HEK293 (cell line): Measurements from ENCODE around the gene VSIG8.

Source experiments
- CTCF ChIP-seq: fragments of 450-650 bp; formaldehyde crosslinking; IDR thresholded peaks from 2 replicates; pipeline ENCODE4 v1.5.1; 2016; ENCODE audit warnings: missing biosample characterization, missing genetic modification characterization
- SP2 ChIP-seq: fragments of 450-650 bp; formaldehyde crosslinking; IDR thresholded peaks from 2 replicates; pipeline ENCODE4 v1.5.1; 2016; ENCODE audit warnings: missing biosample characterization, missing genetic modification characterization
- SP3 ChIP-seq: fragments of 450-650 bp; formaldehyde crosslinking; IDR thresholded peaks from 2 replicates; pipeline ENCODE4 v1.5.1; 2016; ENCODE audit warnings: missing biosample characterization, missing genetic modification characterization
- TRIM28 ChIP-seq: IDR thresholded peaks from 2 replicates; pipeline ENCODE4 v1.6.1; 2011; ENCODE audit warnings: low read length, control low read depth, borderline replicate concordance
- ZNF18 ChIP-seq: fragments of 450-650 bp; formaldehyde crosslinking; IDR thresholded peaks from 2 replicates; pipeline ENCODE4 v1.5.1; 2016; ENCODE audit warnings: missing biosample characterization, missing genetic modification characterization
- ZNF423 ChIP-seq: fragments of 450-650 bp; formaldehyde crosslinking; IDR thresholded peaks from 2 replicates; pipeline ENCODE4 v1.5.1; 2016; ENCODE audit warnings: missing biosample characterization, missing genetic modification characterization
- ZNF549 ChIP-seq: fragments of 450-650 bp; IDR thresholded peaks from 2 replicates; pipeline ENCODE4 v1.5.1; 2018; ENCODE audit warnings: missing biosample characterization, missing genetic modification characterization, mild to moderate bottlenecking, inconsistent platforms, moderate library complexity
- ZNF558 ChIP-seq: fragments of 450-650 bp; formaldehyde crosslinking; IDR thresholded peaks from 2 replicates; pipeline ENCODE4 v1.5.1; 2016; ENCODE audit warnings: missing biosample characterization, missing genetic modification characterization
- ZNF626 ChIP-seq: fragments of 450-650 bp; sonication (Bioruptor Pico); formaldehyde crosslinking; IDR thresholded peaks from 2 replicates; pipeline ENCODE4 v1.5.1; 2018; ENCODE audit warnings: missing biosample characterization, missing genetic modification characterization, inconsistent platforms
- ZSCAN30 ChIP-seq: fragments of 450-650 bp; IDR thresholded peaks from 2 replicates; pipeline ENCODE4 v1.5.1; 2018; ENCODE audit warnings: missing biosample characterization, mild to moderate bottlenecking, missing genetic modification characterization, moderate library complexity
- TF ChIP-seq, protein P1 (sequence below): fragments of 450-650 bp; formaldehyde crosslinking; IDR thresholded peaks from 2 replicates; pipeline ENCODE4 v1.5.1; 2016; ENCODE audit warnings: missing biosample characterization, missing genetic modification characterization
- TF ChIP-seq, protein P2 (sequence below): fragments of 450-650 bp; formaldehyde crosslinking; IDR thresholded peaks from 2 replicates; pipeline ENCODE4 v1.5.1; 2017; ENCODE audit warnings: missing biosample characterization, missing genetic modification characterization
- TF ChIP-seq, protein P3 (sequence below): fragments of 450-650 bp; formaldehyde crosslinking; IDR thresholded peaks from 2 replicates; pipeline ENCODE4 v1.5.1; 2016; ENCODE audit warnings: missing biosample characterization, missing genetic modification characterization
- TF ChIP-seq, protein P4 (sequence below): fragments of 450-650 bp; formaldehyde crosslinking; conservative IDR thresholded peaks from 2 replicates; pipeline ENCODE4 v1.5.1; 2016; ENCODE audit warnings: low read depth, missing biosample characterization, missing genetic modification characterization

DNA sequence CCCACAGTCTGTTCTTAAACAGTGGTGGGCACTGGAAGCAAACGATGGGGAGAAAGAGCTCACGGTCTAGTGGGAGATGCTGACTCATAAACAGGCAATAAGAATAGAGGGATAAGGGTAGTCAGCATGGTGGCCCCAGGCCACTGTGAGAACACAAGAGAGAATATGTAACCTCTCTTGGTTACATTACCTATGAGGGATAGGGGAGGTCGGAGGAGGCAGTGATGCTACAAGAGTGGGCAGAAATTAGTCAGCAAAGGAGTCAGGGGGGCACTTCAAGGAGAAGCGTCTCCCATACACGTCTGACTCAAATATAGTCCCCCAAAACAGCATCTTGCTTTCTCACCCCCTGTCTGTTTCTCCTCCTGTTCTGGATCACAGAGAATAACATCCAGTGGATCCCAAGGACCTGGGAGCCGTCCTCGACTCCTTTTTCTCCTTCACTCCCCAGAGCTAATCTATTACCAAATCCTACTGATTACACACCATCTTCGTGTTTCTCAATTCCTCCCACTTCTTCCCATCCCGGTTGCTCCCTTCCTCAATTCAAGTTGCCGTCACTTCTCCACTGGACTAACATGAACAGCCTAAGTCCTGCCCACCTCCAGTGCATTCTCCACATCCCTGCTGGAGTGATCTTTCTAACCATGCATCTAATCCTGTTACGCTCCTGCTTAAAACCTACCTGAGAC is 33.7 kb downstream of the VSIG8 start:
- TF ChIP-seq, protein P1, sequence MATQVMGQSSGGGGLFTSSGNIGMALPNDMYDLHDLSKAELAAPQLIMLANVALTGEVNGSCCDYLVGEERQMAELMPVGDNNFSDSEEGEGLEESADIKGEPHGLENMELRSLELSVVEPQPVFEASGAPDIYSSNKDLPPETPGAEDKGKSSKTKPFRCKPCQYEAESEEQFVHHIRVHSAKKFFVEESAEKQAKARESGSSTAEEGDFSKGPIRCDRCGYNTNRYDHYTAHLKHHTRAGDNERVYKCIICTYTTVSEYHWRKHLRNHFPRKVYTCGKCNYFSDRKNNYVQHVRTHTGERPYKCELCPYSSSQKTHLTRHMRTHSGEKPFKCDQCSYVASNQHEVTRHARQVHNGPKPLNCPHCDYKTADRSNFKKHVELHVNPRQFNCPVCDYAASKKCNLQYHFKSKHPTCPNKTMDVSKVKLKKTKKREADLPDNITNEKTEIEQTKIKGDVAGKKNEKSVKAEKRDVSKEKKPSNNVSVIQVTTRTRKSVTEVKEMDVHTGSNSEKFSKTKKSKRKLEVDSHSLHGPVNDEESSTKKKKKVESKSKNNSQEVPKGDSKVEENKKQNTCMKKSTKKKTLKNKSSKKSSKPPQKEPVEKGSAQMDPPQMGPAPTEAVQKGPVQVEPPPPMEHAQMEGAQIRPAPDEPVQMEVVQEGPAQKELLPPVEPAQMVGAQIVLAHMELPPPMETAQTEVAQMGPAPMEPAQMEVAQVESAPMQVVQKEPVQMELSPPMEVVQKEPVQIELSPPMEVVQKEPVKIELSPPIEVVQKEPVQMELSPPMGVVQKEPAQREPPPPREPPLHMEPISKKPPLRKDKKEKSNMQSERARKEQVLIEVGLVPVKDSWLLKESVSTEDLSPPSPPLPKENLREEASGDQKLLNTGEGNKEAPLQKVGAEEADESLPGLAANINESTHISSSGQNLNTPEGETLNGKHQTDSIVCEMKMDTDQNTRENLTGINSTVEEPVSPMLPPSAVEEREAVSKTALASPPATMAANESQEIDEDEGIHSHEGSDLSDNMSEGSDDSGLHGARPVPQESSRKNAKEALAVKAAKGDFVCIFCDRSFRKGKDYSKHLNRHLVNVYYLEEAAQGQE (tag by site-specific recombination): no peak
- TF ChIP-seq CTCF (tag by site-specific recombination) (no peak), ZNF558 (tag by site-specific recombination) (no peak), ZNF549 (no peak), SP2 (tag by site-specific recombination) (no peak), ZNF626 (tag by site-specific recombination) (no peak), ZNF18 (no peak), ZNF423 (no peak), SP3 (tag by site-specific recombination) (no peak), ZSCAN30 (tag by site-specific recombination) (no peak), TRIM28 (no peak)
- TF ChIP-seq, protein P2, sequence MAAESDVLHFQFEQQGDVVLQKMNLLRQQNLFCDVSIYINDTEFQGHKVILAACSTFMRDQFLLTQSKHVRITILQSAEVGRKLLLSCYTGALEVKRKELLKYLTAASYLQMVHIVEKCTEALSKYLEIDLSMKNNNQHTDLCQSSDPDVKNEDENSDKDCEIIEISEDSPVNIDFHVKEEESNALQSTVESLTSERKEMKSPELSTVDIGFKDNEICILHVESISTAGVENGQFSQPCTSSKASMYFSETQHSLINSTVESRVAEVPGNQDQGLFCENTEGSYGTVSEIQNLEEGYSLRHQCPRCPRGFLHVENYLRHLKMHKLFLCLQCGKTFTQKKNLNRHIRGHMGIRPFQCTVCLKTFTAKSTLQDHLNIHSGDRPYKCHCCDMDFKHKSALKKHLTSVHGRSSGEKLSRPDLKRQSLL (tag by site-specific recombination): no peak
- TF ChIP-seq, protein P3, sequence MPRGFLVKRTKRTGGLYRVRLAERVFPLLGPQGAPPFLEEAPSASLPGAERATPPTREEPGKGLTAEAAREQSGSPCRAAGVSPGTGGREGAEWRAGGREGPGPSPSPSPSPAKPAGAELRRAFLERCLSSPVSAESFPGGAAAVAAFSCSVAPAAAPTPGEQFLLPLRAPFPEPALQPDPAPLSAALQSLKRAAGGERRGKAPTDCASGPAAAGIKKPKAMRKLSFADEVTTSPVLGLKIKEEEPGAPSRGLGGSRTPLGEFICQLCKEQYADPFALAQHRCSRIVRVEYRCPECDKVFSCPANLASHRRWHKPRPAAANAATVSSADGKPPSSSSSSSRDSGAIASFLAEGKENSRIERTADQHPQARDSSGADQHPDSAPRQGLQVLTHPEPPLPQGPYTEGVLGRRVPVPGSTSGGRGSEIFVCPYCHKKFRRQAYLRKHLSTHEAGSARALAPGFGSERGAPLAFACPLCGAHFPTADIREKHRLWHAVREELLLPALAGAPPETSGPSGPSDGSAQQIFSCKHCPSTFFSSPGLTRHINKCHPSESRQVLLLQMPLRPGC: no peak
- TF ChIP-seq, protein P4, sequence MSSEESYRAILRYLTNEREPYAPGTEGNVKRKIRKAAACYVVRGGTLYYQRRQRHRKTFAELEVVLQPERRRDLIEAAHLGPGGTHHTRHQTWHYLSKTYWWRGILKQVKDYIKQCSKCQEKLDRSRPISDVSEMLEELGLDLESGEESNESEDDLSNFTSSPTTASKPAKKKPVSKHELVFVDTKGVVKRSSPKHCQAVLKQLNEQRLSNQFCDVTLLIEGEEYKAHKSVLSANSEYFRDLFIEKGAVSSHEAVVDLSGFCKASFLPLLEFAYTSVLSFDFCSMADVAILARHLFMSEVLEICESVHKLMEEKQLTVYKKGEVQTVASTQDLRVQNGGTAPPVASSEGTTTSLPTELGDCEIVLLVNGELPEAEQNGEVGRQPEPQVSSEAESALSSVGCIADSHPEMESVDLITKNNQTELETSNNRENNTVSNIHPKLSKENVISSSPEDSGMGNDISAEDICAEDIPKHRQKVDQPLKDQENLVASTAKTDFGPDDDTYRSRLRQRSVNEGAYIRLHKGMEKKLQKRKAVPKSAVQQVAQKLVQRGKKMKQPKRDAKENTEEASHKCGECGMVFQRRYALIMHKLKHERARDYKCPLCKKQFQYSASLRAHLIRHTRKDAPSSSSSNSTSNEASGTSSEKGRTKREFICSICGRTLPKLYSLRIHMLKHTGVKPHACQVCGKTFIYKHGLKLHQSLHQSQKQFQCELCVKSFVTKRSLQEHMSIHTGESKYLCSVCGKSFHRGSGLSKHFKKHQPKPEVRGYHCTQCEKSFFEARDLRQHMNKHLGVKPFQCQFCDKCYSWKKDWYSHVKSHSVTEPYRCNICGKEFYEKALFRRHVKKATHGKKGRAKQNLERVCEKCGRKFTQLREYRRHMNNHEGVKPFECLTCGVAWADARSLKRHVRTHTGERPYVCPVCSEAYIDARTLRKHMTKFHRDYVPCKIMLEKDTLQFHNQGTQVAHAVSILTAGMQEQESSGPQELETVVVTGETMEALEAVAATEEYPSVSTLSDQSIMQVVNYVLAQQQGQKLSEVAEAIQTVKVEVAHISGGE (tag by site-specific recombination): no peak
